Lung (tissue), 12 donors: ENCODE results near the gene APOB. TPM values are rescaled to one million over a fixed set of nuclear protein-coding genes. Genes with fewer than 3 reads are reported as not detected.
"Not testable (repeated sequence)": the region's sequence is repeated elsewhere in the genome, so short reads cannot be mapped to it uniquely, and the experiment has no call there.

Experiments used
- ATAC-seq: fragments of 200-7000 bp; cut with Tn5 transposase; one replicate; pipeline ENCODE4 v1.9.1; 2020; ENCODE audit warnings: moderate number of reproducible peaks; ENCODE audit not compliant: insufficient read depth, low FRiP score
- DNase-seq, 3 donors: peaks; one replicate each; pipeline ENCODE4 v3.0.0-alpha.2; 2013 to 2017
- H3K27ac ChIP-seq, 2 donors: one replicate each; pipeline ENCODE4 v1.5.1; 2013; ENCODE audit warnings: mild to moderate bottlenecking in 2 of 2, moderate library complexity in 2 of 2, control low read depth in 1 of 2, inconsistent platforms in 1 of 2, low read depth in 1 of 2, low read length in 1 of 2
- H3K27me3 ChIP-seq, 3 donors: one replicate each; pipeline ENCODE4 v1.5.1; 2013; ENCODE audit warnings: low read length in 2 of 3; ENCODE audit not compliant: control insufficient read depth in 3 of 3, insufficient read depth in 3 of 3
- H3K36me3 ChIP-seq, 4 donors: one replicate each; pipeline ENCODE4 v1.5.1; 2013; ENCODE audit warnings: low read length in 4 of 4, mild to moderate bottlenecking in 1 of 4, moderate library complexity in 1 of 4; ENCODE audit not compliant: control insufficient read depth in 4 of 4, insufficient read depth in 4 of 4
- H3K4me1 ChIP-seq, 5 donors: one replicate each; pipeline ENCODE4 v1.5.1; 2013; ENCODE audit warnings: low read length in 5 of 5, mild to moderate bottlenecking in 2 of 5, moderate library complexity in 1 of 5; ENCODE audit not compliant: control insufficient read depth in 5 of 5, insufficient read depth in 5 of 5
- H3K4me3 ChIP-seq: one replicate; pipeline ENCODE4 v1.5.1; 2013; ENCODE audit warnings: mild to moderate bottlenecking, control low read depth, moderate library complexity
- H3K9ac ChIP-seq, 2 donors: one replicate each; pipeline ENCODE4 v1.5.1; 2013; ENCODE audit warnings: low read length in 2 of 2, control low read depth in 1 of 2; ENCODE audit not compliant: insufficient read depth in 1 of 2
- H3K9me3 ChIP-seq, 4 donors: one replicate each; pipeline ENCODE4 v1.5.1; 2013; ENCODE audit warnings: low read length in 3 of 4, mild to moderate bottlenecking in 1 of 4, moderate library complexity in 1 of 4; ENCODE audit not compliant: control insufficient read depth in 4 of 4, insufficient read depth in 3 of 4
- WGBS, 2 donors: extraction: QIAGEN DNeasy Blood & Tissue Kit; methylation state at CpG; one replicate each; pipeline ENCODE4 v1.1.7; 2013; 5-methylcytosine and 5-hydroxymethylcytosine counted together
- polyA plus RNA-seq, 2 donors: library from polyadenylated mRNA; stranded (reverse); fragments of 200-250 nt; gene quantifications; one replicate each; pipeline ENCODE4 v1.2.1, GENCODE V29; 2013
- total RNA-seq, 2 donors: library from RNA; depleted of rRNA in 1 of 2; stranded (reverse); fragments of >200 nt in 1 of 2; gene quantifications; one replicate each; pipeline ENCODE4 v1.2.1, GENCODE V29; 2014 to 2021
- TF ChIP-seq, protein P1 (sequence below): IDR thresholded peaks from 2 replicates; pipeline ENCODE4 v1.5.1; 2012; ENCODE audit warnings: mild to moderate bottlenecking; ENCODE audit errors: control extremely low read depth, extremely low read depth
- donor health status: control.
- donor health status: control.
- donor health status: Bipolar disorder and iron deficiency.
- donor health status: healthy.
- donor health status: DM: yes; HTN: yes; CAD: no.

Gene APOB
- total and polyA plus RNA-seq, 4 donors = 0.04 to 1.7 (median 0.18) TPM

DNA sequence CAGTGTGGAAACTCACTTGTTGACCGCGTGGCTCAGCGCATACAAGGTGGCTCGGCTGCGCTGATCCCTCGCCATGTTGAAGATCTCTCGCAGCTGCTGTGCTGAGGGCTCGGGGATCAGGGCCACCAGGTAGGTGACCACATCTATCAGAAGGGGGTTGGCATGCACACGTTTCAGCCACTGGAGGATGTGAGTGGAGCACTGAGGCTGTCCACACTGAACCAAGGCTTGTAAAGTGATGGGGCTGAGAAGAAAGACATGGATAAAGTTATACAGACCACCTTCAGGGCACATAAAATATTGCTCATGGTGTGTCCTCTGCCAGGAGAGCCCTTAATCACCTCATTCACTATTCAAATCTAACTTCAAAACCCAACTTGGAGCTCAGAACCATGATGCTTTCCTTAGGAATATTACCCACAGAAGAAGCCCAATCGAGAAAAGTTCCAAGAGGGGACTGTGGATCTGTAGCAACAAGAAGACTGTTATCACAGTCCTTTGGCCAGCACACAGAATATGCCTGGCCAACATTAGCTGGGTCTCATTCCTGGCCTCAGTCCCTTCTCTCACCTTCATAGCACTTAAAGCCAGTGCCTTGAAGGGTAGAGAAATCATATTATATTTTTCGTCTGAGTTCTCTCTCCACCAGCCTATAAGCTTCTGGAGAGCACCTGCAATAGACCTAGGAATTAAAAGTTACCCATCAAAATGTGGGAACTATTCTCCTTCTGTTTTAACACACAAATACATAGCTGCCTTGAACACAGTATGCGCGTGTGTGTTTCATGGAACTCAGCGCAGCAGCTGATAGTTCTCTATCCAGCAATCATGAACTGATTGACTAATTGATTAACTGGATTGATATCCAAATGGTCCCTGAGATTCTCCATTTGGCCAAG, 11.3 kb downstream of the APOB start:
- ATAC-seq = no peak
- no peaks in the 10 kb centered on the region for H3K4me1 ChIP-seq
- WGBS, 2 donors = 91 to 92% methylated on average over 14 of the region's 14 CpGs
- H3K27me3 ChIP-seq = peaks cover 0 to 2% (median 0%) of the 10 kb centered on the region in 3 donors
- no peak for DNase-seq
- no peak overlapping the region for H3K4me3 ChIP-seq
- H3K36me3 ChIP-seq = no peaks in the 10 kb centered on the region
- TF ChIP-seq, protein P1, sequence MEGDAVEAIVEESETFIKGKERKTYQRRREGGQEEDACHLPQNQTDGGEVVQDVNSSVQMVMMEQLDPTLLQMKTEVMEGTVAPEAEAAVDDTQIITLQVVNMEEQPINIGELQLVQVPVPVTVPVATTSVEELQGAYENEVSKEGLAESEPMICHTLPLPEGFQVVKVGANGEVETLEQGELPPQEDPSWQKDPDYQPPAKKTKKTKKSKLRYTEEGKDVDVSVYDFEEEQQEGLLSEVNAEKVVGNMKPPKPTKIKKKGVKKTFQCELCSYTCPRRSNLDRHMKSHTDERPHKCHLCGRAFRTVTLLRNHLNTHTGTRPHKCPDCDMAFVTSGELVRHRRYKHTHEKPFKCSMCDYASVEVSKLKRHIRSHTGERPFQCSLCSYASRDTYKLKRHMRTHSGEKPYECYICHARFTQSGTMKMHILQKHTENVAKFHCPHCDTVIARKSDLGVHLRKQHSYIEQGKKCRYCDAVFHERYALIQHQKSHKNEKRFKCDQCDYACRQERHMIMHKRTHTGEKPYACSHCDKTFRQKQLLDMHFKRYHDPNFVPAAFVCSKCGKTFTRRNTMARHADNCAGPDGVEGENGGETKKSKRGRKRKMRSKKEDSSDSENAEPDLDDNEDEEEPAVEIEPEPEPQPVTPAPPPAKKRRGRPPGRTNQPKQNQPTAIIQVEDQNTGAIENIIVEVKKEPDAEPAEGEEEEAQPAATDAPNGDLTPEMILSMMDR = no peak
- no peak overlapping the region for H3K9ac ChIP-seq
- no peak overlapping the region for H3K27ac ChIP-seq
- H3K9me3 ChIP-seq = no peaks in the 10 kb centered on the region

DNA sequence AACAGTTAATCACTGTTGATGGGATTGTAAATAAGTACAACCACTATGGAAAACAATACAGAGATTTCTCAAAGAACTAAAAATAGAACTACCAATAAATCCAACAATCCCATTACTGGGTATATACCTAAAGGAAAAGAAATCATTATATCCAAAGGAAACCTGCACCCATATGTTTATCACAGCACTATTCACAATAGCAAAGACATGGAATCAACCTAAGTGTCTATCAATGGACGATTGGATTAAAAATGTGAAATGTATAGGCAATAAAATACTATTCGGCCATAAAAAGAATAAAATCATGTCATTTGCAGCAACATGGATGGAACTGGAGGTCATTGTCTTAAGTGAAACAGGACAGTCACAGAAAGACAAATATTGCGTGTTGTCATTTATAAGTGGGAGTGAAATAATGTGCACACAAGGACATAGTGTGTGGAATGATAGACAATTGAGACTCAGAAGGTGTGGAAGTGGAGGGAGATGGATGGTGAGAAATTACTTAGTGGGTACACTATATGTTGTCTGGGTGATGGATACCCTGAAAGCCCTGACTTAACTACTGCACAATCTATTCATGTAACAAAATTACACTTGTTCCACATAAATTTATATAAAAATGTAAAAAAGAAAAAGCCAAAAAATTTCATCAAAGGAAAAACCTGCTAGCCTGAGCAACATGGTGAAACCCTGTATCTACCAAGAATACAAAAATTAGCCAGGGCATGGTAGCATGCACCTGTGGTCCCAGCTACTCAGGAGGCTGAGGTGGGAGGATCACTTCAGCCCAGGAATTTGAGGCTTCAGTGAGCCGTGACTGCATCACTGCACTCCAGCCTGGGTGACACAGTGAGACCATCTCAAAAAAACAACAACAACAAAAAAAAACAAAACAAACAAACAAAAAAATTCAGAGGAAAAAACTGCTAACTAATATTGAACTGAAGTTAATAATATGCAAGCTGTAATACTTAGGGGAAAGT, 12.6 kb downstream of the APOB start:
- H3K27me3 ChIP-seq = peaks cover 0 to 2% (median 0%) of the 10 kb centered on the region in 3 donors
- 78 to 84% methylated on average over 4 of the region's 4 CpGs for WGBS, 2 donors

DNA sequence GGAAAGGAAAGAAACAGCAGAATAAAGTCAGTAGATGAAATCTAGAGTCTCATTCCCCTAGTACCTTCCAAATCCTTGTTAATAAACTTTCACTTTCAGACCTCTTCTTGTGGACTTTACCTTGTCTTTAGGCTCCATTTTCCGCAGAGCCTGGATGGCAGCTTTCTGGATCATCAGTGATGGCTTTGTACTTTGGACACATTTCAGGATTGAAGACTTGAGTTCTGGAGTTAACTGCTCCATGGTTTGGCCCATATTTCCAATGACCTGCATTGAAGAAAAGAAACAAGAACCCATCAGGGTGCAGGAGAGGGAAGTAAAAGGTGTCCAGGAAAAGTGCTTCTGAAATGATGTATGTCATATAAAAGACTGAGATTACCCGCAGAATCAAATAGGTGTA, 14.4 kb downstream of the APOB start:
- H3K36me3 ChIP-seq = no peaks in the 10 kb centered on the region
- 94 to 96% methylated on average over 2 of the region's 2 CpGs for WGBS, 2 donors
- H3K9ac ChIP-seq = no peak overlapping the region
- peaks cover 0 to 2% (median 0%) of the 10 kb centered on the region in 3 donors for H3K27me3 ChIP-seq
- DNase-seq = no peak
- no peaks in the 10 kb centered on the region for H3K9me3 ChIP-seq
- no peak for ATAC-seq
- no peaks in the 10 kb centered on the region for H3K4me1 ChIP-seq
- no peak overlapping the region for H3K27ac ChIP-seq
- TF ChIP-seq, protein P1 = no peak
- H3K4me3 ChIP-seq = no peak overlapping the region

More for the DNA sequence above, 12.6 kb downstream of the APOB start:
- no peak for DNase-seq
- H3K27ac ChIP-seq = no peak overlapping the region
- TF ChIP-seq, protein P1 = no peak
- ATAC-seq = no peak
- H3K9me3 ChIP-seq = no peaks in the 10 kb centered on the region
- H3K4me1 ChIP-seq = no peaks in the 10 kb centered on the region
- no peak overlapping the region for H3K4me3 ChIP-seq
- no peaks in the 10 kb centered on the region for H3K36me3 ChIP-seq
- no peak overlapping the region for H3K9ac ChIP-seq

DNA sequence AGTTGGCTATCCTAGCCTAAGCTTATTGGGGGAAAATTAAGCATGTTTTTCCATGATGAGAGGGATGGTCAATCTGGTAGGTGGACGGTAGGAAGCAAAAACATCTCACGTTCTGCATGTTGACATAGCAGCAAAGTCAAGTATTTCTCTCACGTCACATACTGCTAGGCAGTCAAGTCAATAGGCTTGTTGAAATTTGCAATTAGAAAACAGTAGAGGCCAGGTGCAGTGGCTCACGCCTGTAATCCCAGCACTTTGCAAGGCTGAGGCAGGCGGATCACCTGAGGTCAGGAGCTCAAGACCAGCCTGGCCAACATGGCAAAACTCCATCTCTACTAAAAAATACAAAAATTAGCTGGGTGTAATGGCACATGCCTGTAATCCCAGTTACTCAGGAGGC, 14.9 kb downstream of the APOB start:
- DNase-seq, H3K4me3 ChIP-seq: not testable (repeated sequence)
- 73 to 85% methylated on average over 5 of the region's 5 CpGs for WGBS, 2 donors

More for the DNA sequence above, 14.9 kb downstream of the APOB start:
- H3K9ac ChIP-seq, H3K4me1 ChIP-seq, ATAC-seq, H3K9me3 ChIP-seq, H3K36me3 ChIP-seq, H3K27me3 ChIP-seq, H3K27ac ChIP-seq: not testable (repeated sequence)
